ENCODE data around the gene RANBP9. TPM values are rescaled to one million over a fixed set of nuclear protein-coding genes. Genes with fewer than 3 reads are reported as not detected.
A peak's percentile ranks its signal among the peaks of the same experiment; 100 is the strongest.

RANBP9 gene
- total RNA-seq, 1 experiment from 2014 or later: 21.5 TPM

- DNase-seq (ENCODE audit: extremely low read depth, low read depth): no peak
These were observed 106.0 kb downstream of the RANBP9 start for GRCh38 chr6:13605634-13606033.

- no peak for DNase-seq (ENCODE audit: extremely low read depth, low read depth)
These were observed 106.9 kb downstream of the RANBP9 start for GRCh38 chr6:13604546-13605416.

- no peak for DNase-seq (ENCODE audit: extremely low read depth, low read depth)
These were observed 107.5 kb downstream of the RANBP9 start for GRCh38 chr6:13604135-13604534.

- no peak for DNase-seq (ENCODE audit: extremely low read depth, low read depth)
These were observed 111.6 kb downstream of the RANBP9 start for GRCh38 chr6:13600036-13600435.

- no peak for DNase-seq (ENCODE audit: extremely low read depth, low read depth)
These were observed 114.6 kb downstream of the RANBP9 start for GRCh38 chr6:13597073-13597472.

- no peak for DNase-seq (ENCODE audit: extremely low read depth, low read depth)
These were observed 117.9 kb downstream of the RANBP9 start for GRCh38 chr6:13593720-13594119.

- DNase-seq (ENCODE audit: extremely low read depth, low read depth): no peak
These were observed 118.5 kb downstream of the RANBP9 start for GRCh38 chr6:13593103-13593502.

- no peak for DNase-seq (ENCODE audit: extremely low read depth, low read depth)
These were observed 120.3 kb downstream of the RANBP9 start for GRCh38 chr6:13591205-13591921.

- no peak for DNase-seq (ENCODE audit: extremely low read depth, low read depth)
These were observed 121.0 kb downstream of the RANBP9 start for GRCh38 chr6:13590574-13591153.

GRCh38 chr6:13589801-13590200 is 121.8 kb downstream of the RANBP9 start:
- DNase-seq (ENCODE audit: extremely low read depth, low read depth): no peak

- DNase-seq (ENCODE audit: extremely low read depth, low read depth): no peak
These were observed 124.8 kb downstream of the RANBP9 start for GRCh38 chr6:13586603-13587542.

GRCh38 chr6:13581700-13582229 is 129.9 kb downstream of the RANBP9 start:
- no peak for DNase-seq (ENCODE audit: extremely low read depth, low read depth)

GRCh38 chr6:13579911-13580310 is 131.7 kb downstream of the RANBP9 start:
- no peak for DNase-seq (ENCODE audit: extremely low read depth, low read depth)

GRCh38 chr6:13577926-13578325 is 133.7 kb downstream of the RANBP9 start:
- no peak for DNase-seq (ENCODE audit: extremely low read depth, low read depth)

GRCh38 chr6:13576017-13576416 is 135.6 kb downstream of the RANBP9 start:
- DNase-seq (ENCODE audit: extremely low read depth, low read depth): no peak

GRCh38 chr6:13575377-13575775 is 136.3 kb downstream of the RANBP9 start:
- no peak for DNase-seq (ENCODE audit: extremely low read depth, low read depth)

GRCh38 chr6:13574571-13575376 is 136.9 kb downstream of the RANBP9 start, which contains the start of gene SIRT5:
Gene SIRT5 (plus strand): TSS chr6:13574601. CDS start chr6:13584111, 9,510 bp downstream.
- DNase-seq (ENCODE audit: extremely low read depth, low read depth): peak; percentile 73

- DNase-seq (ENCODE audit: extremely low read depth, low read depth): peak; percentile 84
These were observed 137.5 kb downstream of the RANBP9 start for GRCh38 chr6:13574149-13574570.

GRCh38 chr6:13573669-13574110 is 137.9 kb downstream of the RANBP9 start:
- DNase-seq (ENCODE audit: extremely low read depth, low read depth): peak; percentile 13

Data from NCI-H460 (cell line).